OCI-LY3 (cell line): ENCODE results near the gene LRRC8C.

Source experiments
- H2AFZ ChIP-seq: fragments of 200-600, 300-600 bp; shearing (Covaris generic); 2 replicates; pipeline ENCODE4 v1.6.0; 2014; ENCODE audit warnings: antibody characterized with exemption, low read depth, low read length
- H3K27ac ChIP-seq: fragments of 200-600, 300-600 bp; sonication (generic); 2 replicates; pipeline ENCODE4 v1.5.1; 2014; ENCODE audit warnings: mild to moderate bottlenecking, low read length, moderate library complexity, mixed read lengths
- H3K27me3 ChIP-seq: fragments of 200-600, 300-600 bp; sonication (generic); 2 replicates; pipeline ENCODE4 v1.6.1; 2014; ENCODE audit warnings: low read depth, low read length, mixed read lengths
- H3K36me3 ChIP-seq: fragments of 200-600, 300-600 bp; sonication (generic); replicated peaks from 2 replicates; pipeline ENCODE3; 2014; ENCODE audit warnings: low read depth, low read length, mixed read lengths
- H3K4me1 ChIP-seq: fragments of 300-600, 200-600 bp; sonication (generic); 2 replicates; pipeline ENCODE4 v1.6.1; 2014; ENCODE audit warnings: low read length, mixed read lengths
- H3K4me2 ChIP-seq: fragments of 200-600, 300-600 bp; sonication (generic); 2 replicates; pipeline ENCODE4 v1.6.1; 2014; ENCODE audit warnings: low read length, mixed read lengths
- H3K4me3 ChIP-seq: fragments of 300-600, 200-600 bp; sonication (generic); 2 replicates; pipeline ENCODE4 v1.5.1; 2014; ENCODE audit warnings: antibody characterized with exemption, mild to moderate bottlenecking, low read length, moderate library complexity
- H3K79me2 ChIP-seq: fragments of 300-600, 200-600 bp; shearing (Covaris generic); 2 replicates; pipeline ENCODE4 v1.6.1; 2014; ENCODE audit warnings: mild to moderate bottlenecking, low read length, mixed read lengths
- H3K9ac ChIP-seq: fragments of 300-600, 200-600 bp; shearing (Covaris generic); 2 replicates; pipeline ENCODE4 v1.6.0; 2014; ENCODE audit warnings: mild to moderate bottlenecking, low read length, moderate library complexity
- H3K9me3 ChIP-seq: fragments of 200-600, 300-600 bp; shearing (Covaris generic); 2 replicates; pipeline ENCODE4 v1.6.1; 2014; ENCODE audit warnings: low read length, mixed read lengths; ENCODE audit not compliant: insufficient read depth
- H4K20me1 ChIP-seq: fragments of 200-600, 300-600 bp; sonication (generic); 2 replicates; pipeline ENCODE4 v1.6.1; 2016; ENCODE audit warnings: low read length, mixed read lengths; ENCODE audit not compliant: insufficient read depth
- EZH2phosphoT487 ChIP-seq: fragments of 200-600 bp; shearing (Covaris generic); IDR thresholded peaks from 2 replicates; pipeline ENCODE4 v1.6.1; 2018; ENCODE audit warnings: antibody characterized with exemption, mixed run types, low read depth
- TF ChIP-seq, protein P1 (sequence below): fragments of 200-600, 300-600 bp; sonication (generic); IDR thresholded peaks from 2 replicates; pipeline ENCODE4 v1.5.1; 2014; ENCODE audit warnings: antibody characterized with exemption, low read length, low read depth

Gene LRRC8C

DNA sequence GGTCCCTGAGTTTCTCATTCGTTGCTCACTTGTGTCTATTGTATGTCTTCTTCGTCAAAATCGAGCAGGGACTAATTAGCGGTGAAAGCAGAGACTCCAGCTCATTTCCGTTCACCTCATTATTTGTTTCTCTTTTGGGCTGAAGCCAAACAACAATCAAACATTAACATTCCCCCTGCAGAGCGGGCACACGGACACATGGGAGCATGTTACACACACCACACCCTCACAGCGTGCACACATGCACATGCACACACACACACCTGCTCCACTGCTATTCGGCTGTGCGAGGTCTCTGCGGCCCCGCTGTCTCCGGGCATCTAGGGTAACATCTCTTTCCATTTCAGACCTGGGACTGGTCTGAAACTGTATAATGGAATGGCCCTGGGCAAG, 129.5 kb downstream of the LRRC8C start:
- Histone ChIP-seq H3K9ac (peak overlapping the region; percentile 28; the same call in 1 of the 2 replicates), H3K9me3 (no peaks in the 10 kb centered on the region), H3K79me2 (no peaks in the 10 kb centered on the region), H3K27me3 (peaks cover 53% of the 10 kb centered on the region), H3K4me2 (peak overlapping the region; percentile 97), H3K27ac (no peak overlapping the region), H2AFZ (peak overlapping the region; percentile 60), H3K4me3 (peak overlapping the region; percentile 86), H3K4me1 (peaks cover 30% of the 10 kb centered on the region), H3K36me3 (no peaks in the 10 kb centered on the region), H4K20me1 (no peaks in the 10 kb centered on the region)
- TF ChIP-seq EZH2phosphoT487, result no peak
- TF ChIP-seq, protein P1, sequence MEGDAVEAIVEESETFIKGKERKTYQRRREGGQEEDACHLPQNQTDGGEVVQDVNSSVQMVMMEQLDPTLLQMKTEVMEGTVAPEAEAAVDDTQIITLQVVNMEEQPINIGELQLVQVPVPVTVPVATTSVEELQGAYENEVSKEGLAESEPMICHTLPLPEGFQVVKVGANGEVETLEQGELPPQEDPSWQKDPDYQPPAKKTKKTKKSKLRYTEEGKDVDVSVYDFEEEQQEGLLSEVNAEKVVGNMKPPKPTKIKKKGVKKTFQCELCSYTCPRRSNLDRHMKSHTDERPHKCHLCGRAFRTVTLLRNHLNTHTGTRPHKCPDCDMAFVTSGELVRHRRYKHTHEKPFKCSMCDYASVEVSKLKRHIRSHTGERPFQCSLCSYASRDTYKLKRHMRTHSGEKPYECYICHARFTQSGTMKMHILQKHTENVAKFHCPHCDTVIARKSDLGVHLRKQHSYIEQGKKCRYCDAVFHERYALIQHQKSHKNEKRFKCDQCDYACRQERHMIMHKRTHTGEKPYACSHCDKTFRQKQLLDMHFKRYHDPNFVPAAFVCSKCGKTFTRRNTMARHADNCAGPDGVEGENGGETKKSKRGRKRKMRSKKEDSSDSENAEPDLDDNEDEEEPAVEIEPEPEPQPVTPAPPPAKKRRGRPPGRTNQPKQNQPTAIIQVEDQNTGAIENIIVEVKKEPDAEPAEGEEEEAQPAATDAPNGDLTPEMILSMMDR, result no peak

DNA sequence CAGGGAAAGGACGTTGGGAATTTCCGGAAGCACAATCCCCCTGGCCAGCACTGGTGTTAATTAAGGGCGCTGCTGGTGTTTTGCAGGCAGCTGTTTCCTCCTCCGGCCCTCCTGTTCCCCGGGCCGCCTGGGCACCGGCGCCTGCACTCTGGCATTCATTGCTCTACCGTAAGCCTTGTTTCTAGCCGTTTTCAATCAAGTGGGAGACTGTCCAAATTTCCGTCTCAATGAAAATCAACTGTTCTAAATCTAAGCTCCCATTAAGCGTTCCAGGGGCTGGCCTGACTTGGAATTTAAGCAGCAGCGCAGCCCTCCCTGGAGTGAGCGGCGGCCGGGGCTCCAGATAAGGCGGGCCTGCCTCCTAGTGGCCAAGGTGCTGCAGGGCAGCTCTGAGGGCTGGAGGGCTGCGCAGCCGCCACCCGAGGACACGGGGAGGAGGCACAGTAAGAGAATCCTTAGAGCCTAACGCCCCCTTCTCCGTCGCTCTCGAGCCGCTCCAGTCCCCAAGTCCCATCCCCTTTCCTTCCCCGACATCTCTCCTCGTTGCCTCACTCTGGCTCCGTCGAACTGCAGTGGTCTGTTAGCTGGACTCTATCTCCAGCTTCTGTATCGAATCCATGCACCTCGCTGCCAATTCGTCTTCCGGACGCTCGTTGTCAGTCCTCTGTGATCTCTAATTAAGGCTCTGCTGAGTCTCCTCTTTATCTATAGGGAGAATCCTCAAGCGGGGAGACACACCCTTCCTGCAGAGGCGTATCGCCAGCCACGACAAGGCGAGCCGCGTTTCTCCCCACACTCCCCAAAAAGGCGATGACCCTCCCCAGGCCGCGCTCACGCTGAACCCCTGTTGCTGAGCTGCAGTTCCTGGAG, 130.1 kb downstream of the LRRC8C start:
- H3K36me3 ChIP-seq, result no peaks in the 10 kb centered on the region
- H3K27ac ChIP-seq, result no peak overlapping the region
- H3K27me3 ChIP-seq, result peaks cover 51% of the 10 kb centered on the region
- H3K9ac ChIP-seq, result peak overlapping the region; percentile 55
- peak overlapping the region; percentile 92 for H2AFZ ChIP-seq
- no peaks in the 10 kb centered on the region for H3K79me2 ChIP-seq
- H4K20me1 ChIP-seq, result no peaks in the 10 kb centered on the region
- no peaks in the 10 kb centered on the region for H3K9me3 ChIP-seq
- peaks cover 30% of the 10 kb centered on the region for H3K4me1 ChIP-seq
- H3K4me3 ChIP-seq, result peak overlapping the region; percentile 86
- peak overlapping the region; percentile 97 for H3K4me2 ChIP-seq
- TF ChIP-seq, protein P1, result peak; percentile 83
- no peak for TF ChIP-seq EZH2phosphoT487

DNA sequence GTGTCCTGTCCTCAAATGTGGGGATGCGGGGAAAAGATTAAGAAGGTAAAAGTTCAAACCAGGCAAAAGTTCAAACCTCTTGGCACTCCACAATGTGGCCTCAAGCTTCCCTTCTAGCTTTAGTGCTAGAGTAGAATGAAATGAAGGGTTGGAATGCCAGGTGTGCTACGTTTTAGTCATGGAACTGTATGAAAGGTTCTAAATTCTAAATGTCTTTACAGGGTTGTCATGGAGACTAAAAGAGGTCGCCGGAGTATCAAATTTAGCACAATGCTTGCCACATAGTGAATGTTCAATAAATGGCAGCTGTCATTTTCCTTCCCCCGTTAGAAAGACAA, 130.7 kb downstream of the LRRC8C start:
- H3K9ac ChIP-seq, result peak overlapping the region; percentile 55
- H3K4me1 ChIP-seq, result peaks cover 27% of the 10 kb centered on the region
- no peak overlapping the region for H3K27ac ChIP-seq
- no peaks in the 10 kb centered on the region for H4K20me1 ChIP-seq
- H3K9me3 ChIP-seq, result no peaks in the 10 kb centered on the region
- H3K27me3 ChIP-seq, result peaks cover 47% of the 10 kb centered on the region
- TF ChIP-seq EZH2phosphoT487, result no peak
- TF ChIP-seq, protein P1, result no peak
- peak overlapping the region; percentile 86 for H3K4me3 ChIP-seq
- no peaks in the 10 kb centered on the region for H3K36me3 ChIP-seq
- peak overlapping the region; percentile 92; the same call in 1 of the 2 replicates for H2AFZ ChIP-seq
- no peaks in the 10 kb centered on the region for H3K79me2 ChIP-seq
- peak overlapping the region; percentile 97 for H3K4me2 ChIP-seq

DNA sequence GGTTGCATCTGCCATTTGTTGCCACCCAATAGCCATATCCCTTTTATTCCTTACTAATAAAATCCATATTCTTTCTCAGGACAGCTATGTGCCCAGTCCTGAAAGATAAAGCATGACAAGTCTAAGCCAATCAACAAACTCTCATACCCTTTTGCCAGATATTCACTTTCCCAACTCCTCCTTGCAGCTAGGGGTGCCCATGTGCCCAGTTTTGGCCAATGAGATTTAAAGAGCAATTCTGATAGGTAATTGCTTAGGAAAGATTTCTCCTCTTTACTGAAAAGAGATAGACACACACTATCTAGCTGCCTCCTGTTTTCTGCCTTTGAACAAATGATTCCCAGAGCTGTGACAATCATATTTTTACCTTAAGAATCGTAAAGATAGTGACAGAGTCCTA, 132.9 kb downstream of the LRRC8C start:
- Histone ChIP-seq H3K27me3 (peaks cover 57% of the 10 kb centered on the region), H3K9me3 (no peaks in the 10 kb centered on the region), H3K4me2 (no peak overlapping the region), H3K27ac (no peak overlapping the region), H3K4me3 (no peak overlapping the region), H3K36me3 (no peaks in the 10 kb centered on the region), H3K9ac (no peak overlapping the region), H3K79me2 (no peaks in the 10 kb centered on the region), H3K4me1 (peaks cover 18% of the 10 kb centered on the region), H4K20me1 (no peaks in the 10 kb centered on the region), H2AFZ (no peak overlapping the region)
- TF ChIP-seq, protein P1, result no peak
- no peak for TF ChIP-seq EZH2phosphoT487
